ENCODE measurements around the gene MAN1A2.

DNA sequence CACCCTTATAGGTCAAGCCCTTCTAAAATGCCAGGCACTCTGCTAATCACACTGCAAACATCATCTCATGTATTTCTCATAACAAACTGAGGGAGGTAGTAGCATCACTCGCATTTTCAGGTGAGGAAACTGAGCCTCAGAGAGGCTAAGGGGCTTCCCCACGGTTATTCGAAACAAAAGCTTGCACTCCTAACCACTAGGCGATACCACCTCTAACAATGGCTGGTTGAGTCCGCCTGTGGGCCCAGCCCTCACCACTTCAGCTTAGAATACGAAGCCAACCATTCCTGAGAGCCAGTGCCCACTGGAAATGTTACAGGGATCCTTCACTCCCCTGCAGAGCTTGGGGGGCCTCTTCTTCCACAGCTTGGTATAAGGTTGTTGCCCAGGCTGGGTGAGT, 173.3 kb downstream of the MAN1A2 start:
- TF ChIP-seq, protein P1, sequence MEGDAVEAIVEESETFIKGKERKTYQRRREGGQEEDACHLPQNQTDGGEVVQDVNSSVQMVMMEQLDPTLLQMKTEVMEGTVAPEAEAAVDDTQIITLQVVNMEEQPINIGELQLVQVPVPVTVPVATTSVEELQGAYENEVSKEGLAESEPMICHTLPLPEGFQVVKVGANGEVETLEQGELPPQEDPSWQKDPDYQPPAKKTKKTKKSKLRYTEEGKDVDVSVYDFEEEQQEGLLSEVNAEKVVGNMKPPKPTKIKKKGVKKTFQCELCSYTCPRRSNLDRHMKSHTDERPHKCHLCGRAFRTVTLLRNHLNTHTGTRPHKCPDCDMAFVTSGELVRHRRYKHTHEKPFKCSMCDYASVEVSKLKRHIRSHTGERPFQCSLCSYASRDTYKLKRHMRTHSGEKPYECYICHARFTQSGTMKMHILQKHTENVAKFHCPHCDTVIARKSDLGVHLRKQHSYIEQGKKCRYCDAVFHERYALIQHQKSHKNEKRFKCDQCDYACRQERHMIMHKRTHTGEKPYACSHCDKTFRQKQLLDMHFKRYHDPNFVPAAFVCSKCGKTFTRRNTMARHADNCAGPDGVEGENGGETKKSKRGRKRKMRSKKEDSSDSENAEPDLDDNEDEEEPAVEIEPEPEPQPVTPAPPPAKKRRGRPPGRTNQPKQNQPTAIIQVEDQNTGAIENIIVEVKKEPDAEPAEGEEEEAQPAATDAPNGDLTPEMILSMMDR (IDR thresholded peaks at IDR 0.05), result no peak
- no peak for TF ChIP-seq POLR2AphosphoS5 (IDR thresholded peaks at IDR 0.05; ENCODE audit: insufficient read depth in 1 of 2, low read depth in 1 of 2)

All from vagina (tissue), 2 donors.